Embryonic facial prominence (tissue), 1 donor: ENCODE measurements around the gene MIF.
"Not testable (repeated sequence)": the region's sequence is repeated elsewhere in the genome, so short reads cannot be mapped to it uniquely, and the experiment has no call there.

ENCODE experiments used
- DNase-seq: peaks from one replicate; pipeline ENCODE4 v3.0.0-alpha.2; 2016; ENCODE audit errors: extremely low spot score

The MIF gene

DNA sequence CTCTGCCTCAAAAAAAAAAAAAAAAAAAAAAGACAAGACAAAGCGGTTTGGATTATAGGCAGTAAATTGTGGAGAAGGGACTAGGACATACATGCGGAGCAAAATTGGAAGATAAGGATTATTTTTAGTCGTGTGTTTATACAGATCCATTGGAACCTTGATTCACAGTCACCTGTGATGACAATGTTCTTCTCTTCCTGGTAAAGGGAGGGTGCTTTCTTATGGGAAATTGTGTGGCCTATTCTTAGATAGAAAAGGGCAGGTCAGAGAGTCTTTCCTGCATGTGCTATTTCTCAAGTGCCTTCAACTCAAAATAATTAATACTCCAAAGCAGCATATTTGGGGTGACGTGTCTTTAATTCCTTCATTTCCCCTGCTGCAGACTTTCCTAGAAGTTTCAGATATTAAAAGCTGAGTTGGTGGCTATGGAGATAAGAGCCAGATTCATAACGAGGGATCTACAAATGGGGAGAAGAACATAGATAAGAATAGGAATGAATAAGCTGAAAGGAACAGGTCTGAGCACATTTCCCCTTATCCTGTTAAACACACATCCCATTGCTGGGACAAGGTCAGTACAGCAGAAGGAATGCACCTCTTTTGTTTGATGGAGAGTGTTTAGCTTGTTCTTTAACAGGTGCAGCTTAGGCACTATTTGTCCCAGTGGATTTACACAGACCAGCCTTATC, 44.3 kb downstream of the MIF start:
- no peak for DNase-seq

- DNase-seq: no peak
These were observed 44.8 kb downstream of the MIF start for GRCh38 chr22:23939017-23939357.

DNA sequence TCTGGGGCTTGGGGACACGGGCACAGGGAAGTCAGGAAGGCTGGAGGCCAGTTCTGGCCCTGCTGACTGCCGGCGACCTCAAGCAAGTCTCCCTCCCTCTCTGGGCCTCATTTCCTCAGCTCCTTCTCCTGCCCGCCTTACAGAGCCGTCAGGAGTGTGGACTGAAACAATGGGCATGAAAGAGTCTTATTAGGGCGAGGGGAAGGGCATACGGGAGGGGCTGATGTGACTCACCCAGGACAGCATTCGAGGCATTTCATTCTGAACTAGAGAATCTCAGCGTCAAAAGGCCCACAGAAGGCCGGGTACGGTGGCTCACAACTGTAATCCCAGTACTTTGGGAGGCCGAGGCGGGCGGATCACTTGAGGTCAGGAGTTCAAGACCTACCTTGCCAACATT, 46.0 kb downstream of the MIF start:
- DNase-seq: not testable (repeated sequence)
